Thoracic aorta (tissue), 2 donors: ENCODE data around the gene POLE3. TPM values are rescaled to one million over a fixed set of nuclear protein-coding genes. Genes with fewer than 3 reads are reported as not detected.
"Not testable (repeated sequence)": the region's sequence is repeated elsewhere in the genome, so short reads cannot be mapped to it uniquely, and the experiment has no call there.

Experiments used
- ATAC-seq: fragments of 150-250 bp; one replicate; pipeline ENCODE4 v1.8.0; 2017; ENCODE audit warnings: low read depth; ENCODE audit not compliant: insufficient number of reproducible peaks, low FRiP score
- DNase-seq: peaks from one replicate; pipeline ENCODE4 v3.0.0-alpha.2; 2020; ENCODE audit warnings: low spot score
- H3K27ac ChIP-seq, 2 donors: fragments of 200-600 bp; sonication (generic); 1 replicate in 1 of 2; 2 replicates in 1 of 2; pipeline ENCODE4 v1.5.1; 2016; ENCODE audit warnings: mild to moderate bottlenecking in 2 of 2, moderate library complexity in 2 of 2
- H3K27me3 ChIP-seq: fragments of 200-600 bp; sonication (generic); replicated peaks from 2 replicates; pipeline ENCODE4 v1.6.0; 2016; ENCODE audit warnings: mild to moderate bottlenecking; ENCODE audit not compliant: insufficient read depth
- H3K36me3 ChIP-seq: fragments of 200-600 bp; sonication (generic); one replicate; pipeline ENCODE4 v1.5.1; 2016
- H3K4me1 ChIP-seq, 2 donors: fragments of 200-600 bp; sonication (generic); 1 replicate in 1 of 2; 2 replicates in 1 of 2; pipeline versions ENCODE4 v1.5.1 to v1.6.0; 2016; ENCODE audit warnings: low read depth in 2 of 2, mild to moderate bottlenecking in 1 of 2; ENCODE audit not compliant: control insufficient read depth in 1 of 2
- H3K4me3 ChIP-seq: fragments of 200-600 bp; sonication (generic); 2 replicates; pipeline ENCODE4 v1.5.1; 2016; ENCODE audit warnings: mild to moderate bottlenecking
- H3K9me3 ChIP-seq: fragments of 200-600 bp; sonication (generic); 2 replicates; pipeline ENCODE4 v1.5.1; 2016
- total RNA-seq, 2 donors: library from RNA; depleted of rRNA; stranded (reverse); fragments of >200 nt; gene quantifications; one replicate each; pipeline versions ENCODE4 v1.1.0 to v1.2.3, GENCODE V29; 2016
- TF ChIP-seq, protein P1 (sequence below): fragments of 200-600 bp; sonication (generic); IDR thresholded peaks from one replicate; pipeline ENCODE4 v1.5.1; 2019; ENCODE audit warnings: antibody characterized with exemption

POLE3 gene
- total RNA-seq, 2 donors from 2014 or later = 24.2 to 32.0 TPM

DNA sequence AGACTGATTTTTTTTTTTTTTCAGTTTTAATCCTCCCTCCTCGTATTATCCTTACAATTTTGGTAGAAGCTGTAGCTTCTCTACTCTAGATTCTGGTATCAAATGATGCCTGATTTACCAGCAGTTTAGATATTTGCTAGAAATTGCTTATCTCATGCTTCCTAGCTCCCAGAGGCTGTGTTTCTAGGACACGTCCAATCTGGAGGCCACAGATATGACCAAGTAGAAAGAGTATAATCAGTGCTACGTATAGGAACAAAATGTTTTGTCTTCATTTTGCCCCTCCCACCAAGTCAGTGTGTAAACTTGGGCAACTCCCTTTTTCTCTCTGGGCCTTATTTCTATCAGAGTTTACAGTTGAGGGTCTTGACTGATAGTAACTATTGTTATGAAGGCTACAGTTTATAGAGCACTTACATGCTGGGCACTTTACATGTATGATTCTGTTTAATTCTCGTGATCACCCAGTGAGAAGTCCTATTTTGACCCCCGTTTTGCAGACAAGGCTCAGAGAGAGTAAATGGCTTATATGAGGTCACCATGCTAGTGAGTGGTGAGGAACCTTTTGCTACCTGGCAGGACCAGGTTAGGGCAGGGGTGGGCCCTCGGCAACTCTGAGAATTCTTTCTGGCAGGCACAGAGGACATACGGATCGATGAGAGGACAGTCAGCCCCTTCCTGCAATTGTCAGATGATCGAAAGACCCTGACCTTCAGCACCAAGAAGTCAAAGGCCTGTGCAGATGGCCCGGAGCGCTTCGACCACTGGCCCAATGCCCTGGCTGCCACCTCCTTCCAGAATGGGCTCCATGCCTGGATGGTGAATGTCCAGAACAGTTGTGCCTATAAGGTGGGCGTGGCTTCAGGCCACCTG, 41.3 kb downstream of the POLE3 start:
- ATAC-seq (no peak), DNase-seq (no peak)
- no peaks in the 10 kb centered on the region for H3K9me3 ChIP-seq
- H3K27ac ChIP-seq = no peak overlapping the region
- TF ChIP-seq, protein P1, sequence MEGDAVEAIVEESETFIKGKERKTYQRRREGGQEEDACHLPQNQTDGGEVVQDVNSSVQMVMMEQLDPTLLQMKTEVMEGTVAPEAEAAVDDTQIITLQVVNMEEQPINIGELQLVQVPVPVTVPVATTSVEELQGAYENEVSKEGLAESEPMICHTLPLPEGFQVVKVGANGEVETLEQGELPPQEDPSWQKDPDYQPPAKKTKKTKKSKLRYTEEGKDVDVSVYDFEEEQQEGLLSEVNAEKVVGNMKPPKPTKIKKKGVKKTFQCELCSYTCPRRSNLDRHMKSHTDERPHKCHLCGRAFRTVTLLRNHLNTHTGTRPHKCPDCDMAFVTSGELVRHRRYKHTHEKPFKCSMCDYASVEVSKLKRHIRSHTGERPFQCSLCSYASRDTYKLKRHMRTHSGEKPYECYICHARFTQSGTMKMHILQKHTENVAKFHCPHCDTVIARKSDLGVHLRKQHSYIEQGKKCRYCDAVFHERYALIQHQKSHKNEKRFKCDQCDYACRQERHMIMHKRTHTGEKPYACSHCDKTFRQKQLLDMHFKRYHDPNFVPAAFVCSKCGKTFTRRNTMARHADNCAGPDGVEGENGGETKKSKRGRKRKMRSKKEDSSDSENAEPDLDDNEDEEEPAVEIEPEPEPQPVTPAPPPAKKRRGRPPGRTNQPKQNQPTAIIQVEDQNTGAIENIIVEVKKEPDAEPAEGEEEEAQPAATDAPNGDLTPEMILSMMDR = no peak
- peaks cover 0 to 11% of the 10 kb centered on the region in 2 donors for H3K4me1 ChIP-seq
- peaks cover 12% of the 10 kb centered on the region for H3K36me3 ChIP-seq
- H3K4me3 ChIP-seq = no peak overlapping the region
- H3K27me3 ChIP-seq = no peaks in the 10 kb centered on the region

DNA sequence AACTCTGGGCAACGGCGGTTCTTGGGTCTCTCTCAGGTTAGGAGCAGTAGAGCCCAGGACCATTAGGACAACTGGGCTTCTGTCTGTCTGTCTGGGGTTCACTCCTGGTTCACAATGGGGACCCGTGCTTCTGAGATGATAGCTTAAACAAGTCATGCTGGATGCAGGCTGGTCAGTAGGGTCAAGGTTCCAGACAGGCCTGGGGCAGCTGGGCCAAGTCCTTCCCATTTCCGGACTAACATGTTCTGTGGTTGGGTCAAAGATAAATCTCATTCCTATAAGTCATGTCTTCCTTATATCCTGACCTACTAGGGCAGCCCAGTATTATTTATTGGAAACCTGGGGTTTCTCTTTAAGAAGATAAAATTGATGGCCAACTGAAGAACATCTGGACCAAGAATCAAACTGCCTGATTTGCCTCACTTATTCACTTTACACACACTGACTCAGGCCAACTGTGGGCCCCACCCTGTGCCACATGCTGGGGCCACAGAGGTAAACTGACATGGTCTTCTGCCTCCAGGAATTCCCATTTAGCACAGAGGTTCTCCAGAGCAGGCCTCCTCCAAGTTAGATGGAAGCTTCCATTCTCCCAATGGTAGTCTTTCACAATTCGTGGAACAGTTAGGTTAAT, 42.0 kb downstream of the POLE3 start:
- H3K27ac ChIP-seq = no peak overlapping the region
- no peak overlapping the region for H3K4me3 ChIP-seq
- ATAC-seq (no peak), DNase-seq (no peak)
- no peaks in the 10 kb centered on the region for H3K27me3 ChIP-seq
- H3K4me1 ChIP-seq = peaks cover 0 to 11% of the 10 kb centered on the region in 2 donors
- TF ChIP-seq, protein P1 = no peak
- no peaks in the 10 kb centered on the region for H3K9me3 ChIP-seq
- peaks cover 4% of the 10 kb centered on the region for H3K36me3 ChIP-seq

DNA sequence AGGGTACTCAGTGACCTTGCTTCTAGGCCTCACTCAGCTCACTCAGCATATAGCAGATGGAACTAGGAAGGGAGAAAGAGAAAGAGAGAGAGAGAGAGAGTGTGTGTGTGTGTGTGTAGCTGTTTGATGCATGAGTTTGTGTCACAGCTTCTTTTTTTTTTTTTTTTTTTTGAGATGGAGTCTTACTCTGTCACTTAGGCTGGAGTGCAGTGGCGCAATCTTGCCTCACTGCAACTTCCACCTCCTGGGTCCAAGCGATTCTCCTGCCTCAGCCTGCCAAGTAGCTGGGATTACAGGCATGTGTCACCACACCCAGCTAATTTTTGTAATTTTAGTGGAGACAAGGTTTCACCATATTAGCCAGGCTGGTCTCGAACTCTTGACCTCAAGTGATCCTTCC, 44.8 kb downstream of the POLE3 start:
- not testable (repeated sequence) for H3K36me3 ChIP-seq, H3K4me3 ChIP-seq, H3K9me3 ChIP-seq, DNase-seq, H3K4me1 ChIP-seq, H3K27ac ChIP-seq, H3K27me3 ChIP-seq, ATAC-seq

DNA sequence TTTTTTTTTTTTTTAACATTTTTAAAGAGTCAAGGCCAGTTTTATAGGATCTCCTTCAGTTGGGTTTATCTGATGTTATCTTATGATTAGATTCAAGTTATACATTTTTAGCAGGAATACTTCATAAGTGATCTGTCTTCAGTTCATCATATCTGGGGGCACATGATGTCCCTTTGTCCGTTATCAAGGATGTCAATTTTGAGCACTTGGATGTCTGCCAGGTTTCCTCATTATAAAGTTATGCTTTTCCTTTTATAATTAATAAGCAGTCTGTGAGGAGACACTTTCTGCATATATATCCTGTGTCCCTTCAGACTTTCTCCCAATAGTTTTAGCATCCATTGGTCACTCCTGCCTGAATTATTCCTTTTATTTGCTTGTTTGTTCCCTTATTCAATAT, 45.5 kb downstream of the POLE3 start:
- no peaks in the 10 kb centered on the region for H3K36me3 ChIP-seq
- DNase-seq (no peak), ATAC-seq (no peak)

DNA sequence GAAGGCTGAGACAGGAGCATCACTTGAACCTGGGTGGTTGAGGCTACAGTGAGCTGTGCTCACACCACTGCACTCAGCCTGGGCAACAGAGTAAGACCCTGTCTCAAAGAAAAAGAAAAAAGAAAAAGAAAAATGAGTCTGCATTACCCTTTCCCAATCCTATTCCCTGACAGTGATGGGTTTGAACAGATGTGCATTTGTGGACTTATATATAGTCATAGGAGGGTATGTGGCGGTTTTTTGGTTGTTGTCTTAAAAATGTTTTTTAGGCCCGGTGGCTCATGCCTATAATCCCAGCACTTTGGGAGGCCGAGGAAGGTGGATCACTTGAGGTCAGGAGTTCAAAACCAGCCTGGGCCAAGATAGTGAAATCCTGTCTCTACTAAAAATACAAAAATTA, 47.1 kb downstream of the POLE3 start:
- TF ChIP-seq, protein P1 = no peak
- no peak overlapping the region for H3K27ac ChIP-seq
- DNase-seq (no peak), ATAC-seq (no peak)
- H3K9me3 ChIP-seq = no peaks in the 10 kb centered on the region
- H3K4me3 ChIP-seq = no peak overlapping the region
- H3K27me3 ChIP-seq = no peaks in the 10 kb centered on the region
- no peaks in the 10 kb centered on the region for H3K36me3 ChIP-seq
- H3K4me1 ChIP-seq = no peaks in the 10 kb centered on the region

More for the DNA sequence above, 45.5 kb downstream of the POLE3 start:
- H3K9me3 ChIP-seq = no peaks in the 10 kb centered on the region
- TF ChIP-seq, protein P1 = no peak
- H3K27ac ChIP-seq = no peak overlapping the region
- no peaks in the 10 kb centered on the region for H3K4me1 ChIP-seq
- H3K4me3 ChIP-seq = no peak overlapping the region
- no peaks in the 10 kb centered on the region for H3K27me3 ChIP-seq
